Activated CD8-positive, alpha-beta T cell treated with anti-CD3 and anti-CD28 coated beads for 36 hours (primary cell): Measurements from ENCODE around the gene LPIN3. TPM values are rescaled to one million over a fixed set of nuclear protein-coding genes. Genes with fewer than 3 reads are reported as not detected.

ENCODE experiments used
- ATAC-seq: fragments of 200-7000 bp; cut with Tn5 transposase; one replicate; pipeline ENCODE4 v1.10.0; 2021; ENCODE audit warnings: mild to moderate bottlenecking, moderate library complexity
- CTCF ChIA-PET: fragments of 350-600 bp; sonication (Branson Sonifier 250); formaldehyde crosslinking; loops from one replicate; lab custom pipeline; 2021; ENCODE audit warnings: antibody characterized with exemption; lab: Charles Lee
- POLR2A ChIA-PET: fragments of 350-600 bp; sonication (Branson Sonifier 250); formaldehyde crosslinking; loops from one replicate; lab custom pipeline; 2021; ENCODE audit warnings: antibody characterized with exemption; lab: Charles Lee
- DNase-seq: peaks from one replicate; pipeline ENCODE4 v3.0.0-alpha.2; 2020
- H3K27ac Mint-ChIP-seq: one replicate; pipeline ENCODE4 v1.8.0; 2021; ENCODE audit warnings: mild to moderate bottlenecking, mixed read lengths
- H3K27me3 Mint-ChIP-seq: one replicate; pipeline ENCODE4 v1.8.0; 2021; ENCODE audit warnings: mixed read lengths
- H3K36me3 Mint-ChIP-seq: one replicate; pipeline ENCODE4 v1.8.0; 2021; ENCODE audit warnings: low read depth, mixed read lengths
- H3K4me1 Mint-ChIP-seq: one replicate; pipeline ENCODE4 v1.8.0; 2021; ENCODE audit warnings: low read depth, mixed read lengths
- H3K4me3 Mint-ChIP-seq: one replicate; pipeline ENCODE4 v1.8.0; 2021; ENCODE audit warnings: mild to moderate bottlenecking, moderate library complexity, mixed read lengths
- H3K9me3 Mint-ChIP-seq: one replicate; pipeline ENCODE4 v1.8.0; 2021; ENCODE audit warnings: mixed read lengths
- intact Hi-C: fragments of 100-400 bp; cut with micrococcal nuclease; formaldehyde crosslinking; loops from one replicate; pipeline ENCODE4 v1.10.0; 2022
- total RNA-seq, 2 experiments: library from RNA; stranded (reverse); gene quantifications; one replicate each; pipeline ENCODE4 v1.2.3, GENCODE V29; 2021
- TF ChIP-seq, protein P1 (sequence below): fragments of 200-600 bp; IDR thresholded peaks from one replicate; pipeline ENCODE4 v1.8.0; 2022; ENCODE audit warnings: antibody characterized with exemption, mild to moderate bottlenecking

The LPIN3 gene
- total RNA-seq, 2 experiments from 2014 or later: 0.86 to 0.87 TPM

DNA sequence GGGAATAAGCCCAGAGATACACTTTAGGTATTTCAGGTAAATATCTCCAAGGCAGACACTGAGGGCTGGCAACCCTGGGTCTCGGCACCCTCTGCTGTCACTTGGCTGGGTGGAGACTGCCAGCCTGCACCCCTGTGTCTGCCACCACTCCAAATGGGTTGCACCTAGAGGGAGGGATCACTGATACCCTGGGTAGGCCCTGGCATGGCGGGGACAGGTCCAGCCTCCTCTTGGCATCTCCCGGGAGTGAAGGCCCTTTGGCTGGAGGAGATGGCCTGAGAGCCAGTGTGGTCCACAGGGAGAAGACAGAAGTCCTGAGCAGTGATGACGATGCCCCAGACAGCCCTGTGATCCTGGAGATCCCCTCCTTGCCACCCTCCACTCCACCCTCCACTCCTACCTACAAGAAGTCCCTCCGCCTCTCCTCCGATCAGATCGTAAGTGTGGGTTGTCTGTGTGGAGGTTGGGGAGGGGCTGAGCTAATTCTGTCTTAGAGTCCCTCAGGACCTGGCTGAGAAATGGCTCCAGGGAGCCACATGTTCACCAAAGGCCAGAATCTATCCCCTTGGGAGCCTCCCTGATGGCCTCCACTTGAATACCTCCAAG lies 15.1 kb downstream of the LPIN3 start:
- H3K4me3 Mint-ChIP-seq: no peak overlapping the region
- ATAC-seq (no peak), DNase-seq (no peak)
- CTCF ChIA-PET: interaction anchor here (1.4 kb wide), 1 partner anchor 123 kb away, joined by 3 read pairs; no protein-coding TSS in a partner anchor
- POLR2A ChIA-PET: no interaction called here
- intact Hi-C loops: no loop called here
- H3K4me1 Mint-ChIP-seq: no peaks in the 10 kb centered on the region
- H3K27ac Mint-ChIP-seq: no peak overlapping the region
- no peaks in the 10 kb centered on the region for H3K36me3 Mint-ChIP-seq
- H3K9me3 Mint-ChIP-seq: no peaks in the 10 kb centered on the region
- TF ChIP-seq, protein P1, sequence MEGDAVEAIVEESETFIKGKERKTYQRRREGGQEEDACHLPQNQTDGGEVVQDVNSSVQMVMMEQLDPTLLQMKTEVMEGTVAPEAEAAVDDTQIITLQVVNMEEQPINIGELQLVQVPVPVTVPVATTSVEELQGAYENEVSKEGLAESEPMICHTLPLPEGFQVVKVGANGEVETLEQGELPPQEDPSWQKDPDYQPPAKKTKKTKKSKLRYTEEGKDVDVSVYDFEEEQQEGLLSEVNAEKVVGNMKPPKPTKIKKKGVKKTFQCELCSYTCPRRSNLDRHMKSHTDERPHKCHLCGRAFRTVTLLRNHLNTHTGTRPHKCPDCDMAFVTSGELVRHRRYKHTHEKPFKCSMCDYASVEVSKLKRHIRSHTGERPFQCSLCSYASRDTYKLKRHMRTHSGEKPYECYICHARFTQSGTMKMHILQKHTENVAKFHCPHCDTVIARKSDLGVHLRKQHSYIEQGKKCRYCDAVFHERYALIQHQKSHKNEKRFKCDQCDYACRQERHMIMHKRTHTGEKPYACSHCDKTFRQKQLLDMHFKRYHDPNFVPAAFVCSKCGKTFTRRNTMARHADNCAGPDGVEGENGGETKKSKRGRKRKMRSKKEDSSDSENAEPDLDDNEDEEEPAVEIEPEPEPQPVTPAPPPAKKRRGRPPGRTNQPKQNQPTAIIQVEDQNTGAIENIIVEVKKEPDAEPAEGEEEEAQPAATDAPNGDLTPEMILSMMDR: no peak
- no peaks in the 10 kb centered on the region for H3K27me3 Mint-ChIP-seq

DNA sequence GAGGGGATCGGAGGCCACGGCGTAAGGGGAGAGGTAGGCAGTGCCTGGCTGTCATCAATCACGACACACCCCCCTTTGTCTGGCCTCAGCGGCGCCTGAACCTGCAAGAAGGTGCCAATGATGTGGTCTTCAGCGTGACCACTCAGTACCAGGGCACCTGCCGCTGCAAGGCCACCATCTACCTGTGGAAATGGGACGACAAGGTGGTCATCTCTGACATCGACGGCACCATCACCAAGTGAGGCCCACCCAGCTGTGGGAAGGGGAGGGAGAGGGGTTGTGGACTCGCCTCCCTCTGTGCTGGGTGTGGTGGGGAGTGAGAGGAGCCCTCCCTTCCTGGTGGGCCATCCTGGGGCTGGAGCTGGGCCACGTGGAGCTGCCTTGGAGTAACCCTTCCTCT lies 16.3 kb downstream of the LPIN3 start:
- CTCF ChIA-PET: no interaction called here
- TF ChIP-seq, protein P1: no peak
- intact Hi-C loops: no loop called here
- no peak overlapping the region for H3K4me3 Mint-ChIP-seq
- H3K27me3 Mint-ChIP-seq: no peaks in the 10 kb centered on the region
- no peaks in the 10 kb centered on the region for H3K36me3 Mint-ChIP-seq
- no peaks in the 10 kb centered on the region for H3K9me3 Mint-ChIP-seq
- POLR2A ChIA-PET: interaction anchor here (0.7 kb wide), 1 partner anchor 22 kb away, joined by 3 read pairs; no protein-coding TSS in a partner anchor
- no peak for DNase-seq
- H3K27ac Mint-ChIP-seq: no peak overlapping the region
- ATAC-seq: no peak
- H3K4me1 Mint-ChIP-seq: no peaks in the 10 kb centered on the region

DNA sequence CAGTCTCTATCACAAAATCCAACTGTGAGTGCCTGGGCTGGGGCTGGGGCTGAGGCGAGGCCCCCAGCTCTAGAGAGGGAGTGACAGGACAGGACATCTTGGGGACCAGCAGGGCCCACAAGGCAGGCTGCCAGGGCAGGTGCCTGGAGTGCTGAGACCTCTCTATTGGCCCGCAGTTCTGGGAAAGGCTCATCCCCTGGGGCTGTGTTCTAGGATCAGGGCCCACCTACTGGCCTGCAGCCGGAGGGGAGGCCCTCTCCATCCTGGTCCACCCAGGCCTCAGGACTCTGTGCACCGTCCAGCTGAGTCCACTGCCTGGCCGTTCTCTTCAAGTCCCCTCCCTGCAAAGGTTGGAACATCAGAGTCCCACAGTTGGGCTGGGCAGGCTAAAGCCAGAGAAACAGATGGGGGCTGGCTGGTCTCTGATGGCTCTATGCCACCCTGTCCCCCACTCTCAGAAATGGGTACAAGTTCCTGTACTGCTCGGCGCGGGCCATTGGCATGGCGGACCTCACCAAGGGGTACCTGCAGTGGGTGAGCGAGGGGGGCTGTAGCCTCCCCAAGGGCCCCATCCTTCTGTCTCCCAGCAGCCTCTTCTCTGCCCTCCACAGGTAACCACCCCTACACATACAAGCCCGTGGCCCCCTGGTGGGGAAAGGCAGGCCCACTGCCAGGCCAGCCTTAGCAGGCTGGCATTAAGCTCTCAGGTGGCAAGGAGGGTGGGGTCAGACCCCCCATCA lies 17.0 kb downstream of the LPIN3 start:
- no peaks in the 10 kb centered on the region for H3K27me3 Mint-ChIP-seq
- intact Hi-C loops: no loop called here
- DNase-seq: no peak
- TF ChIP-seq, protein P1: no peak
- no peak overlapping the region for H3K27ac Mint-ChIP-seq
- H3K9me3 Mint-ChIP-seq: no peaks in the 10 kb centered on the region
- POLR2A ChIA-PET: no interaction called here
- ATAC-seq: no peak
- CTCF ChIA-PET: interaction anchor here (1.1 kb wide), 1 partner anchor 17 kb away, joined by 3 read pairs; the partner anchor contains the start of gene LPIN3
- no peak overlapping the region for H3K4me3 Mint-ChIP-seq
- no peaks in the 10 kb centered on the region for H3K36me3 Mint-ChIP-seq
- no peaks in the 10 kb centered on the region for H3K4me1 Mint-ChIP-seq

DNA sequence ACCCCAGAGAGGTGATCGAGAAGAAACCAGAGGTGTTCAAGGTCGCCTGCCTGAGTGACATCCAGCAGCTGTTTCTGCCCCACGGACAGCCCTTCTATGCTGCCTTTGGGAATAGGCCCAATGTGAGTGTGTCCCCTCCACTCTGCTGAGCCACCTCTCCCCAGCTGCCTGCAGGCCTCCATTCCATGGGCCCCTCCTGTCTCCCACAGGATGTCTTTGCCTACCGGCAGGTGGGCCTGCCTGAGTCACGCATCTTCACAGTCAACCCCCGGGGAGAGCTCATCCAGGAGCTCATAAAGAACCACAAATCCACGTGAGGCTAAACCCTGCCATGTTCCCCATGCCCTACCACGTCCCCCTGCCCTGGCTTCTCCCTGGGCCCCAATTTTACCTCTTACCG lies 17.6 kb downstream of the LPIN3 start:
- ChIA-PET POLR2A (no interaction called here), CTCF (interaction anchor here (1.1 kb wide), 1 partner anchor 17 kb away, joined by 3 read pairs; the partner anchor contains the start of gene LPIN3)
- H3K4me1 Mint-ChIP-seq: no peaks in the 10 kb centered on the region
- H3K27me3 Mint-ChIP-seq: no peaks in the 10 kb centered on the region
- no peak for ATAC-seq
- TF ChIP-seq, protein P1: no peak
- no peaks in the 10 kb centered on the region for H3K36me3 Mint-ChIP-seq
- DNase-seq: no peak
- H3K9me3 Mint-ChIP-seq: no peaks in the 10 kb centered on the region
- no peak overlapping the region for H3K4me3 Mint-ChIP-seq
- intact Hi-C loops: no loop called here
- H3K27ac Mint-ChIP-seq: no peak overlapping the region

DNA sequence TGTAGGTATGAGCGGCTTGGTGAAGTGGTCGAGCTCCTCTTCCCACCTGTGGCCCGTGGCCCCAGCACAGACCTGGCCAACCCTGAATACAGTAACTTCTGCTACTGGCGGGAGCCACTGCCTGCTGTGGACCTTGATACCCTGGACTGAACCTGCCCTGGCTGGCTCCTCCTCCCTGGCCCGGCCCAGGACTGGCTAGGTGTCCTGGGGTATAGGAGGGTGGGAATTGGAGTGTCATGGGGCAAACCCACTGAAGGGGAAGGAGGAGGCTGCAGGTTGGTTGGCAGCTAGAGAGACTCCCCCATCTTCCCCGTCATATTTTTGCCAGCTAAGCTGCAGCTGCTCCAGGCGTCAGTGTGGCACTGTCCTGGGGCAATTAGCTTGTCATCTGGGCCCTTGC lies 18.1 kb downstream of the LPIN3 start:
- intact Hi-C loops: no loop called here
- Mint-ChIP-seq H3K4me1 (no peaks in the 10 kb centered on the region), H3K9me3 (no peaks in the 10 kb centered on the region), H3K36me3 (no peaks in the 10 kb centered on the region), H3K27me3 (no peaks in the 10 kb centered on the region), H3K27ac (no peak overlapping the region), H3K4me3 (no peak overlapping the region)
- CTCF ChIA-PET: interaction anchor here (1.1 kb wide), 1 partner anchor 18 kb away, joined by 3 read pairs; the partner anchor contains the start of gene LPIN3
- TF ChIP-seq, protein P1: no peak
- POLR2A ChIA-PET: no interaction called here
- no peak for ATAC-seq
- no peak for DNase-seq
